NCI-H69 (cell line): ENCODE results near the gene RDX.

Experiments used
- DNase-seq: peaks from one replicate; lab custom pipeline; 2025; lab: John Stamatoyannopoulos, UW

The RDX gene

GRCh38 chr11:110130642-110131238 is 165.7 kb downstream of the RDX start:
- DNase-seq: peak; percentile 100

GRCh38 chr11:110128161-110128560 is 168.3 kb downstream of the RDX start:
- DNase-seq: peak; percentile 95

GRCh38 chr11:110126936-110127335 is 169.5 kb downstream of the RDX start:
- no peak for DNase-seq

GRCh38 chr11:110125632-110126031 is 170.8 kb downstream of the RDX start:
- no peak for DNase-seq
